ENCODE data around the gene PRR33. TPM values are rescaled to one million over a fixed set of nuclear protein-coding genes. Genes with fewer than 3 reads are reported as not detected.

The PRR33 gene
- total and polyA plus RNA-seq, 10 of the 15 experiments (the other 5 are each of a cell fraction or from before 2014, with no cell fraction given), result 0.02 to 1.0 (median 0.38) TPM; not detected in 6

DNA sequence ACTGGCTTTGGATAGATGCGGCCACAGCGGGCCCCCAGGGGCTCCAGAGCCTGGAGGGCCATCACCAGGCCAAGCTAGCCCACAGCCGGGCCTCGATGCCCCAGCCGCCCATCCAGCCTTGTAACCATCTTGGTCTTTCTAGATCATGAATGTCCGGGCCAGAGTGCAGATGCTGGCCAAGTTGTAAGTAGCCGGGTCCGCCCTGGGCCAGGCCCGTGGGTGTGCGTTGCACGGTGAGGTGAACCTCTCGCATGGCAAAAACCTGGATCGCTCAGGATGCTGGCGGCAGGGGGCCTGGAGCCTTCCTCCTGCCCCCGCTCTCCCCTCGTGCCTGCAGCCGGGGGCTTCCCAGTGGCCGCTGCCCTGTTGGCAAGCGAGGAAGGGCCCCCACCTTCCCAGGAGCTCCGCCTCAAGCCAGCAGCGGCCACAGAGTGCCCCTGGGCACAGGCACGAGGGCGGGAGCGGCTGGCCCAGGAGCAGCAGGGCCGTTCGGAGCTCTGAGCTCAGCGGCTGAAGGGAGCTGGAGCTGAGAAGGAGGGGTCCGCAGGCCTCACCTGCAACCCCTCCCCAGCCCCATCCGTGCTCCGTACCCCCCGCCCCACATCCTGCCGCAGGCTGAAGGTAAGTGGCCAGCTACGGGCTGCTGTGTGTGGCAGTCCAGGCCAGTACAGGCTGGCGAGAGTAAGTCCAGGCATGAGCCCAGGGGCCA is 44.5 kb upstream of the PRR33 start:
- H3K9me3 ChIP-seq (replicated peaks; ENCODE audit: control insufficient read depth, insufficient read depth, low read length), result no peaks in the 10 kb centered on the region
- H2AFZ ChIP-seq (ENCODE audit: control insufficient read depth, low read depth, low read length), result no peak overlapping the region
- intact Hi-C loops (cut with micrococcal nuclease; ENCODE audit: unreplicated experiment), result no loop called here
- H3K4me1 ChIP-seq (ENCODE audit: control insufficient read depth, insufficient read depth, low read length), result no peaks in the 10 kb centered on the region
- H3K79me2 ChIP-seq (ENCODE audit: control insufficient read depth, insufficient read depth, low read length), result no peaks in the 10 kb centered on the region
- SMC1A ChIA-PET (ENCODE audit: uncharacterized antibody, unreplicated experiment), result no interaction called here
- TF ChIP-seq CBX3 (IDR thresholded peaks at IDR 0.05; ENCODE audit: borderline replicate concordance, low read depth) (no peak), NFYA (IDR thresholded peaks at IDR 0.05; ENCODE audit: borderline replicate concordance, low read depth, low read length) (no peak), WRNIP1 (IDR thresholded peaks at IDR 0.05; ENCODE audit: borderline replicate concordance, low read depth, low read length) (no peak), NR2C2 (IDR thresholded peaks at IDR 0.05; ENCODE audit: borderline replicate concordance, control insufficient read depth, insufficient read length, low read depth) (no peak), GATAD2B (conservative IDR thresholded peaks at IDR 0.05; ENCODE audit: low read depth) (no peak), BCL11A (IDR thresholded peaks at IDR 0.05; ENCODE audit: low read depth, low read length) (no peak), NBN (IDR thresholded peaks at IDR 0.05) (no peak), ATF7 (IDR thresholded peaks at IDR 0.05; ENCODE audit: low read depth) (no peak)
- TF ChIP-seq, protein P1, sequence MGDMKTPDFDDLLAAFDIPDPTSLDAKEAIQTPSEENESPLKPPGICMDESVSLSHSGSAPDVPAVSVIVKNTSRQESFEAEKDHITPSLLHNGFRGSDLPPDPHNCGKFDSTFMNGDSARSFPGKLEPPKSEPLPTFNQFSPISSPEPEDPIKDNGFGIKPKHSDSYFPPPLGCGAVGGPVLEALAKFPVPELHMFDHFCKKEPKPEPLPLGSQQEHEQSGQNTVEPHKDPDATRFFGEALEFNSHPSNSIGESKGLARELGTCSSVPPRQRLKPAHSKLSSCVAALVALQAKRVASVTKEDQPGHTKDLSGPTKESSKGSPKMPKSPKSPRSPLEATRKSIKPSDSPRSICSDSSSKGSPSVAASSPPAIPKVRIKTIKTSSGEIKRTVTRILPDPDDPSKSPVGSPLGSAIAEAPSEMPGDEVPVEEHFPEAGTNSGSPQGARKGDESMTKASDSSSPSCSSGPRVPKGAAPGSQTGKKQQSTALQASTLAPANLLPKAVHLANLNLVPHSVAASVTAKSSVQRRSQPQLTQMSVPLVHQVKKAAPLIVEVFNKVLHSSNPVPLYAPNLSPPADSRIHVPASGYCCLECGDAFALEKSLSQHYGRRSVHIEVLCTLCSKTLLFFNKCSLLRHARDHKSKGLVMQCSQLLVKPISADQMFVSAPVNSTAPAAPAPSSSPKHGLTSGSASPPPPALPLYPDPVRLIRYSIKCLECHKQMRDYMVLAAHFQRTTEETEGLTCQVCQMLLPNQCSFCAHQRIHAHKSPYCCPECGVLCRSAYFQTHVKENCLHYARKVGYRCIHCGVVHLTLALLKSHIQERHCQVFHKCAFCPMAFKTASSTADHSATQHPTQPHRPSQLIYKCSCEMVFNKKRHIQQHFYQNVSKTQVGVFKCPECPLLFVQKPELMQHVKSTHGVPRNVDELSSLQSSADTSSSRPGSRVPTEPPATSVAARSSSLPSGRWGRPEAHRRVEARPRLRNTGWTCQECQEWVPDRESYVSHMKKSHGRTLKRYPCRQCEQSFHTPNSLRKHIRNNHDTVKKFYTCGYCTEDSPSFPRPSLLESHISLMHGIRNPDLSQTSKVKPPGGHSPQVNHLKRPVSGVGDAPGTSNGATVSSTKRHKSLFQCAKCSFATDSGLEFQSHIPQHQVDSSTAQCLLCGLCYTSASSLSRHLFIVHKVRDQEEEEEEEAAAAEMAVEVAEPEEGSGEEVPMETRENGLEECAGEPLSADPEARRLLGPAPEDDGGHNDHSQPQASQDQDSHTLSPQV (IDR thresholded peaks at IDR 0.05), result no peak
- TF ChIP-seq, protein P2, sequence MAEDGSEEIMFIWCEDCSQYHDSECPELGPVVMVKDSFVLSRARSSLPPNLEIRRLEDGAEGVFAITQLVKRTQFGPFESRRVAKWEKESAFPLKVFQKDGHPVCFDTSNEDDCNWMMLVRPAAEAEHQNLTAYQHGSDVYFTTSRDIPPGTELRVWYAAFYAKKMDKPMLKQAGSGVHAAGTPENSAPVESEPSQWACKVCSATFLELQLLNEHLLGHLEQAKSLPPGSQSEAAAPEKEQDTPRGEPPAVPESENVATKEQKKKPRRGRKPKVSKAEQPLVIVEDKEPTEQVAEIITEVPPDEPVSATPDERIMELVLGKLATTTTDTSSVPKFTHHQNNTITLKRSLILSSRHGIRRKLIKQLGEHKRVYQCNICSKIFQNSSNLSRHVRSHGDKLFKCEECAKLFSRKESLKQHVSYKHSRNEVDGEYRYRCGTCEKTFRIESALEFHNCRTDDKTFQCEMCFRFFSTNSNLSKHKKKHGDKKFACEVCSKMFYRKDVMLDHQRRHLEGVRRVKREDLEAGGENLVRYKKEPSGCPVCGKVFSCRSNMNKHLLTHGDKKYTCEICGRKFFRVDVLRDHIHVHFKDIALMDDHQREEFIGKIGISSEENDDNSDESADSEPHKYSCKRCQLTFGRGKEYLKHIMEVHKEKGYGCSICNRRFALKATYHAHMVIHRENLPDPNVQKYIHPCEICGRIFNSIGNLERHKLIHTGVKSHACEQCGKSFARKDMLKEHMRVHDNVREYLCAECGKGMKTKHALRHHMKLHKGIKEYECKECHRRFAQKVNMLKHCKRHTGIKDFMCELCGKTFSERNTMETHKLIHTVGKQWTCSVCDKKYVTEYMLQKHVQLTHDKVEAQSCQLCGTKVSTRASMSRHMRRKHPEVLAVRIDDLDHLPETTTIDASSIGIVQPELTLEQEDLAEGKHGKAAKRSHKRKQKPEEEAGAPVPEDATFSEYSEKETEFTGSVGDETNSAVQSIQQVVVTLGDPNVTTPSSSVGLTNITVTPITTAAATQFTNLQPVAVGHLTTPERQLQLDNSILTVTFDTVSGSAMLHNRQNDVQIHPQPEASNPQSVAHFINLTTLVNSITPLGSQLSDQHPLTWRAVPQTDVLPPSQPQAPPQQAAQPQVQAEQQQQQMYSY (CRISPR knock-in tag; IDR thresholded peaks at IDR 0.05), result no peak
- TF ChIP-seq, protein P3, sequence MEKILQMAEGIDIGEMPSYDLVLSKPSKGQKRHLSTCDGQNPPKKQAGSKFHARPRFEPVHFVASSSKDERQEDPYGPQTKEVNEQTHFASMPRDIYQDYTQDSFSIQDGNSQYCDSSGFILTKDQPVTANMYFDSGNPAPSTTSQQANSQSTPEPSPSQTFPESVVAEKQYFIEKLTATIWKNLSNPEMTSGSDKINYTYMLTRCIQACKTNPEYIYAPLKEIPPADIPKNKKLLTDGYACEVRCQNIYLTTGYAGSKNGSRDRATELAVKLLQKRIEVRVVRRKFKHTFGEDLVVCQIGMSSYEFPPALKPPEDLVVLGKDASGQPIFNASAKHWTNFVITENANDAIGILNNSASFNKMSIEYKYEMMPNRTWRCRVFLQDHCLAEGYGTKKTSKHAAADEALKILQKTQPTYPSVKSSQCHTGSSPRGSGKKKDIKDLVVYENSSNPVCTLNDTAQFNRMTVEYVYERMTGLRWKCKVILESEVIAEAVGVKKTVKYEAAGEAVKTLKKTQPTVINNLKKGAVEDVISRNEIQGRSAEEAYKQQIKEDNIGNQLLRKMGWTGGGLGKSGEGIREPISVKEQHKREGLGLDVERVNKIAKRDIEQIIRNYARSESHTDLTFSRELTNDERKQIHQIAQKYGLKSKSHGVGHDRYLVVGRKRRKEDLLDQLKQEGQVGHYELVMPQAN (conservative IDR thresholded peaks at IDR 0.05), result no peak
- TF ChIP-seq, protein P4, sequence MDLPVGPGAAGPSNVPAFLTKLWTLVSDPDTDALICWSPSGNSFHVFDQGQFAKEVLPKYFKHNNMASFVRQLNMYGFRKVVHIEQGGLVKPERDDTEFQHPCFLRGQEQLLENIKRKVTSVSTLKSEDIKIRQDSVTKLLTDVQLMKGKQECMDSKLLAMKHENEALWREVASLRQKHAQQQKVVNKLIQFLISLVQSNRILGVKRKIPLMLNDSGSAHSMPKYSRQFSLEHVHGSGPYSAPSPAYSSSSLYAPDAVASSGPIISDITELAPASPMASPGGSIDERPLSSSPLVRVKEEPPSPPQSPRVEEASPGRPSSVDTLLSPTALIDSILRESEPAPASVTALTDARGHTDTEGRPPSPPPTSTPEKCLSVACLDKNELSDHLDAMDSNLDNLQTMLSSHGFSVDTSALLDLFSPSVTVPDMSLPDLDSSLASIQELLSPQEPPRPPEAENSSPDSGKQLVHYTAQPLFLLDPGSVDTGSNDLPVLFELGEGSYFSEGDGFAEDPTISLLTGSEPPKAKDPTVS (IDR thresholded peaks at IDR 0.05; ENCODE audit: low read depth, low read length), result no peak
- WGBS (ENCODE audit: insufficient coverage, insufficient replicate concordance, low lambda C conversion rate, missing lambda C conversion rate), result 54% methylated on average over 34 of the region's 34 CpGs
- no peak overlapping the region for H3K27ac ChIP-seq (ENCODE audit: control insufficient read depth, insufficient read depth)
- in situ Hi-C loops (cut with MboI), result no loop called here
- POLR2A ChIA-PET, result no interaction called here
- no peak for ATAC-seq
- H3K9ac ChIP-seq (ENCODE audit: control insufficient read depth, insufficient read depth, low read length), result no peak overlapping the region
- no TSS peak for BruUV-seq (replicated peaks)
- H4K20me1 ChIP-seq (ENCODE audit: control insufficient read depth, insufficient read depth), result no peaks in the 10 kb centered on the region
- CTCF ChIA-PET, result no interaction called here
- FAIRE-seq, result no peak
- H3K4me3 ChIP-seq, result no peak overlapping the region
- H3K27me3 ChIP-seq (replicated peaks in 1 of 2; ENCODE audit: control insufficient read depth in 2 of 2, insufficient read depth in 2 of 2, low read length in 1 of 2), result no peaks in the 10 kb centered on the region
- H3K4me2 ChIP-seq (ENCODE audit: control insufficient read depth, insufficient read depth), result no peak overlapping the region
- no peaks in the 10 kb centered on the region for H3K36me3 ChIP-seq (ENCODE audit: control insufficient read depth in 2 of 2, insufficient read depth in 2 of 2, low read length in 1 of 2)
- no peak for DNase-seq (ENCODE audit: low read depth, low spot score)
- RAD21 ChIA-PET (ENCODE audit: unreplicated experiment), result interaction anchor here (0.8 kb wide), 1 partner anchor 83 kb away, joined by 3 read pairs; the partner anchor contains the start of gene LSP1
